Measurements from ENCODE around the gene RAB11FIP4. TPM values are rescaled to one million over a fixed set of nuclear protein-coding genes. Genes with fewer than 3 reads are reported as not detected.

RAB11FIP4 gene
- total and polyA plus RNA-seq, 2 of the 13 experiments (the other 11 are each of a cell fraction or from before 2014, with no cell fraction given): 28.0 to 89.3 TPM

GRCh38 chr17:31394544-31394943, 3.1 kb downstream of the RAB11FIP4 start (continued):
- no peak for TF ChIP-seq ZNF10 (CRISPR knock-in tag; IDR thresholded peaks at IDR 0.05; ENCODE audit: borderline replicate concordance, low read depth)
- no peak for TF ChIP-seq ZBTB1 (CRISPR knock-in tag; IDR thresholded peaks at IDR 0.05; ENCODE audit: borderline replicate concordance)
- TF ChIP-seq ZBTB3 (CRISPR knock-in tag; IDR thresholded peaks at IDR 0.05; ENCODE audit: borderline replicate concordance, low read depth): no peak
- no peak for TF ChIP-seq ATF5 (CRISPR knock-in tag; IDR thresholded peaks at IDR 0.05; ENCODE audit: low read depth)
- no peak for TF ChIP-seq ARID2 (CRISPR knock-in tag; IDR thresholded peaks at IDR 0.05; ENCODE audit: borderline replicate concordance)
- TF ChIP-seq ZNF446 (CRISPR knock-in tag; IDR thresholded peaks at IDR 0.05): no peak
- no peak for TF ChIP-seq ZNF18 (CRISPR knock-in tag; IDR thresholded peaks at IDR 0.05; ENCODE audit: insufficient replicate concordance)
- TF ChIP-seq NFIB (CRISPR knock-in tag; IDR thresholded peaks at IDR 0.05; ENCODE audit: borderline replicate concordance): no peak
- 0 out of 3 replicates have a peak, but pooled peaks have one; percentile 35 for TF ChIP-seq MXI1 (IDR thresholded peaks at IDR 0.05; ENCODE audit: borderline replicate concordance, low read depth, low read length)
- no peak for TF ChIP-seq ZSCAN22 (CRISPR knock-in tag; IDR thresholded peaks at IDR 0.05)
- TF ChIP-seq ZNF431 (CRISPR knock-in tag; IDR thresholded peaks at IDR 0.05; ENCODE audit: borderline replicate concordance, low read depth): no peak
- no peak for TF ChIP-seq ZNF609 (CRISPR knock-in tag; IDR thresholded peaks at IDR 0.05; ENCODE audit: borderline replicate concordance)
- TF ChIP-seq ZNF33B (CRISPR knock-in tag; IDR thresholded peaks at IDR 0.05): no peak
- no peak for TF ChIP-seq MBNL3 (CRISPR knock-in tag; conservative IDR thresholded peaks at IDR 0.05)
- TF ChIP-seq JUN (CRISPR knock-in tag; IDR thresholded peaks at IDR 0.05): no peak
- peak; percentile 75 for TF ChIP-seq ATF2 (CRISPR knock-in tag; IDR thresholded peaks at IDR 0.05)

Measured in HepG2 (cell line).